Stomach (tissue), 9 donors: Measurements from ENCODE around the gene PRC1. TPM values are rescaled to one million over a fixed set of nuclear protein-coding genes. Genes with fewer than 3 reads are reported as not detected.

Experiments
- DNase-seq, 2 donors: peaks; one replicate each; pipeline versions ENCODE4 v3.0.0 to v3.0.0-alpha.2; 2013 to 2019
- H3K27ac ChIP-seq, 5 donors: fragments of 200-600 bp in 4 of 5; sonication (generic) in 4 of 5; one replicate each; pipeline ENCODE4 v1.5.1; 2013 to 2019; ENCODE audit warnings: mild to moderate bottlenecking in 1 of 5, moderate library complexity in 1 of 5
- H3K27me3 ChIP-seq, 3 donors: fragments of 200-600 bp; sonication (generic); one replicate each; pipeline ENCODE4 v1.5.1; 2017 to 2019; ENCODE audit warnings: mixed run types in 1 of 3
- H3K36me3 ChIP-seq, 4 donors: fragments of 200-600 bp; sonication (generic); 1 replicate in 3 of 4; 2 replicates in 1 of 4; pipeline ENCODE4 v1.5.1; 2016 to 2019
- H3K4me1 ChIP-seq, 4 donors: fragments of 200-600 bp; sonication (generic); one replicate each; pipeline ENCODE4 v1.5.1; 2016 to 2019
- H3K4me3 ChIP-seq, 4 donors: fragments of 200-600 bp; sonication (generic) in 3 of 4; one replicate each; pipeline ENCODE4 v1.5.1; 2016 to 2019; ENCODE audit warnings: mild to moderate bottlenecking in 1 of 4
- H3K9me3 ChIP-seq, 4 donors: fragments of 200-600 bp; sonication (generic); one replicate each; pipeline ENCODE4 v1.5.1; 2016 to 2019
- CTCF ChIP-seq, 7 experiments: fragments of 450-650 bp in 4 of 7; fragments of 200-600 bp in 3 of 7; sonication (generic) in 3 of 7; IDR thresholded peaks; one replicate each; pipeline ENCODE4 v1.5.1; 2016 to 2019; ENCODE audit warnings: antibody characterized with exemption in 7 of 7, control low read depth in 2 of 7, mild to moderate bottlenecking in 1 of 7
- EP300 ChIP-seq: sonication (generic); formaldehyde crosslinking; IDR thresholded peaks from one replicate; pipeline ENCODE4 v1.6.1; 2017; ENCODE audit warnings: antibody characterized with exemption
- POLR2A ChIP-seq, 4 donors: fragments of 450-650 bp; IDR thresholded peaks; one replicate each; pipeline ENCODE4 v1.6.1; 2016; ENCODE audit warnings: antibody characterized with exemption in 4 of 4, control low read depth in 2 of 4, mild to moderate bottlenecking in 1 of 4, moderate library complexity in 1 of 4
- POLR2AphosphoS5 ChIP-seq, 3 donors: sonication (generic); formaldehyde crosslinking; IDR thresholded peaks; one replicate each; pipeline ENCODE4 v1.6.1; 2016; ENCODE audit warnings: antibody characterized with exemption in 3 of 3
- WGBS, 5 donors: extraction: QIAGEN DNeasy Blood & Tissue Kit in 3 of 5; methylation state at CpG; one replicate each; pipeline versions ENCODE4 v1.1.5 to v1.1.7; 2013 to 2018; 5-methylcytosine and 5-hydroxymethylcytosine counted together
- intact Hi-C: fragments of 100-400 bp; cut with DNase I; formaldehyde crosslinking; loops from one replicate; pipeline ENCODE4 v1.15.1; 2023; ENCODE audit warnings: low total_unique reads
- polyA plus RNA-seq, 3 donors: library from polyadenylated mRNA; stranded (reverse); fragments of 200-250 nt; gene quantifications; one replicate each; pipeline ENCODE4 v1.2.3, GENCODE V29; 2013
- total RNA-seq, 5 donors: library from RNA; depleted of rRNA; stranded (reverse); fragments of >200 nt; gene quantifications; one replicate each; pipeline versions ENCODE4 v1.1.0 to v1.2.3, GENCODE V29; 2014 to 2016
- donor health status: healthy with polysubstance abuse.
- donor health status: Bipolar disorder and iron deficiency.
- donor health status: healthy.

Gene PRC1
- total and polyA plus RNA-seq, 8 donors: 8.2 to 60.7 (median 24.5) TPM

- Histone ChIP-seq H3K9me3 (no peaks in the 10 kb centered on the region), H3K36me3 (peaks cover 3 to 55% (median 9%) of the 10 kb centered on the region in 4 donors), H3K27me3 (no peaks in the 10 kb centered on the region), H3K27ac (no peak overlapping the region), H3K4me1 (no peaks in the 10 kb centered on the region), H3K4me3 (no peak overlapping the region)
- 90 to 96% (median 94%) methylated on average over 5 of the region's 5 CpGs for WGBS, 5 donors
- no peak for DNase-seq
- TF ChIP-seq CTCF (IDR thresholded peaks at IDR 0.05) (no peak), EP300 (no peak), POLR2AphosphoS5 (IDR thresholded peaks at IDR 0.05) (no peak), POLR2A (IDR thresholded peaks at IDR 0.05) (no peak)
- intact Hi-C loops: no loop called here
These were observed 12.2 kb downstream of the PRC1 start for GRCh38 chr15:90982135-90982534.

GRCh38 chr15:90981681-90982080, 12.7 kb downstream of the PRC1 start:
- H3K4me3 ChIP-seq: no peak overlapping the region
- intact Hi-C loops: no loop called here
- no peak overlapping the region for H3K27ac ChIP-seq
- no peak for DNase-seq
- H3K27me3 ChIP-seq: no peaks in the 10 kb centered on the region
- no peaks in the 10 kb centered on the region for H3K4me1 ChIP-seq
- peaks cover 3 to 59% (median 9%) of the 10 kb centered on the region in 4 donors for H3K36me3 ChIP-seq
- no peaks in the 10 kb centered on the region for H3K9me3 ChIP-seq
- TF ChIP-seq EP300: no peak
- TF ChIP-seq CTCF (IDR thresholded peaks at IDR 0.05): no peak
- 85 to 98% (median 95%) methylated on average over 6 of the region's 6 CpGs for WGBS, 5 donors

- H3K36me3 ChIP-seq: peaks cover 4 to 79% (median 14%) of the 10 kb centered on the region in 4 donors
These were observed 14.8 kb downstream of the PRC1 start for GRCh38 chr15:90979582-90979981.

GRCh38 chr15:90974216-90974615, 20.1 kb downstream of the PRC1 start:
- H3K27ac ChIP-seq: no peak overlapping the region
- H3K36me3 ChIP-seq: peaks cover 9 to 72% (median 20%) of the 10 kb centered on the region in 4 donors
- H3K4me3 ChIP-seq: no peak overlapping the region
- no peak for TF ChIP-seq EP300
- TF ChIP-seq CTCF (IDR thresholded peaks at IDR 0.05): no peak
- TF ChIP-seq POLR2AphosphoS5 (IDR thresholded peaks at IDR 0.05): no peak
- no peak for TF ChIP-seq POLR2A (IDR thresholded peaks at IDR 0.05)
- H3K4me1 ChIP-seq: no peaks in the 10 kb centered on the region
- WGBS, 5 donors: 92 to 97% (median 94%) methylated on average over 20 to 21 of the region's 21 CpGs
- intact Hi-C loops: no loop called here
- no peak for DNase-seq
- H3K9me3 ChIP-seq: no peaks in the 10 kb centered on the region
- H3K27me3 ChIP-seq: no peaks in the 10 kb centered on the region

More at GRCh38 chr15:90979582-90979981, 14.8 kb downstream of the PRC1 start:
- no peak for DNase-seq
- intact Hi-C loops: no loop called here
- Histone ChIP-seq H3K27ac (no peak overlapping the region), H3K9me3 (no peaks in the 10 kb centered on the region), H3K27me3 (no peaks in the 10 kb centered on the region), H3K4me1 (no peaks in the 10 kb centered on the region), H3K4me3 (no peak overlapping the region)
- WGBS, 5 donors: 33 to 69% (median 47%) methylated on average over 1 of the region's 1 CpG
- TF ChIP-seq POLR2AphosphoS5 (IDR thresholded peaks at IDR 0.05): no peak
- no peak for TF ChIP-seq POLR2A (IDR thresholded peaks at IDR 0.05)

GRCh38 chr15:90972133-90972532, 22.2 kb downstream of the PRC1 start:
- Histone ChIP-seq H3K4me1 (no peaks in the 10 kb centered on the region), H3K27ac (no peak overlapping the region), H3K27me3 (no peaks in the 10 kb centered on the region), H3K9me3 (no peaks in the 10 kb centered on the region), H3K4me3 (no peak overlapping the region), H3K36me3 (peaks cover 14 to 78% (median 26%) of the 10 kb centered on the region in 4 donors)
- DNase-seq: no peak
- WGBS, 5 donors: 87 to 98% (median 95%) methylated on average over 5 of the region's 5 CpGs
- TF ChIP-seq CTCF (IDR thresholded peaks at IDR 0.05) (no peak), EP300 (no peak), POLR2A (IDR thresholded peaks at IDR 0.05) (no peak), POLR2AphosphoS5 (IDR thresholded peaks at IDR 0.05) (no peak)
- intact Hi-C loops: no loop called here
